ENCODE measurements around the gene PKP4.
"Not testable (repeated sequence)": the region's sequence is repeated elsewhere in the genome, so short reads cannot be mapped to it uniquely, and the experiment has no call there.

Gene PKP4

GRCh38 chr2:158467248-158467647, 10.5 kb downstream of the PKP4 start:
- H3K27ac ChIP-seq, result no peak overlapping the region
- DNase-seq (ENCODE audit: low read depth, low spot score), result no peak

- H3K27ac ChIP-seq, result not testable (repeated sequence)
These were observed 16.1 kb downstream of the PKP4 start for GRCh38 chr2:158472829-158473228.

DNA sequence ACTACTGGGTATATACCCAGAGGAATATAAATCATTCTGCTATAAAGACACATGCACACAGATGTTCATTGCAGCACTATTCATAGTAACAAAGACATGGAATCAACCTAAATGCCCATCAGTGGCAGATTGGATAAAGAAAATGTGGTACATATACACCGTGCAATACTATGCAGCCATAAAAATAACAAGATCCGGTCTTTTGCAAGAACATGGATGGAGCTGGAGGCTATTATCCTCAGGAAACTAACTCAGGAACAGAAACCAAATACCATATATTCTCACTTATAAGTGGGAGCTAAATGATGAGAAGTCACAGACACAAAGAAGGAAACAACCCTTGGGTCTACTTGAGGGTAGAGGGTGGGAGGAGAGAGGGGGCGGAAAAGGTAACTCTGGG, 16.5 kb downstream of the PKP4 start:
- not testable (repeated sequence) for H3K27ac ChIP-seq; DNase-seq (ENCODE audit: low read depth, low spot score)

More at GRCh38 chr2:158472829-158473228, 16.1 kb downstream of the PKP4 start:
- DNase-seq (ENCODE audit: low read depth, low spot score), result not testable (repeated sequence)

DNA sequence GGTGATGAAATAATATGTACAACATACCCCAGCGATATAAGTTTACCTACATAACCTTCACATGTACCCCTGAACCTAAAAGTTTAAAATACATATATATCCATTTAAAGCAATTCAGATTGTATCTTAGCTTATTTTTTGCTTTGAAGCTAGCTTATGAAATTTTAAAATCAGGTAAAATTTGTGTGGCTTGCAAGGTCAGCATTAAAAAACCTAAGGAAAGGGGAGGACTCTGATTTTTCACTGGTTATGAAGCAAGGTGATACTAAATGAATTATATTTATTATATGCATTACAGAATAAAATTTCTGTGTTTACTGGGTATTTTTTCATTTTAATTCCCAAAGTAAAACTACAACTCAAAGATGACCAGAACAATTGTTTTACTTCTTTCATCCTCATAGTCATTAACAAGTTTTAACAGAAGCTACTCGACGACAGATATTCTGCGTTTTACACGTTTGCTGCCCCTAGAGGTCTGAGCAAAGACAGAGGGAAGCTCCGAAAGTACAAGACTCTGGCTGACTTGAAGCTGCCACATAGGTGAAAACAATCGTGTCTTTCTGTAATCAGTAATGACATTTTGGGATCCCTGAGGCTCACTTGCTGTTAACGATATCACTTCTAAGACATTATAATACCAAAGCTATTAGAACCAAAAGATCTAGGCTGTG, 17.1 kb downstream of the PKP4 start:
- no peak for DNase-seq (ENCODE audit: low read depth, low spot score)

DNA sequence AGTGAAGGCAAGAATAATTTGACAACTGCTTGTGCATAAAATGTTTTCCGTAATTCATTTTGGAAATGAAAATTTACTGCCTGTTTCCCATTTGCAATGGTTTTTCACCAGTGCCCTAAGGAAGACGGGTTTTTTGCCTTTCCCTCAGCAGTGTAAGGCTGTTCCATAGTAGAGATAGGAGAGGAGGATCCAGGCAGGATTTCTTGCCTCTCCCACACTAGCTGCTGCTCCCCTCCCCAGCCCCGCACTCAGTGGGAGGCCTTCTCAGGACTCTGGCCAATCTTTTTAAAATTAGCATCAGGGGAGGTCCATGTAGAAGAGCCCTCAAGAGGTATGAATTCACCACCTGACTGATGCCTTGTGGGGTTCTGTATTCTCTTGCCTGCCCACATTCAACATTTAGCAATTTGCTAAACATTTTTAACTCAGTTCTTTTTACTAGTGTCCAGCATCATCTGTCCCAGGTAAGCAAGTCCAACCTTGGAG, 17.8 kb downstream of the PKP4 start:
- H3K27ac ChIP-seq, result not testable (repeated sequence)

More for the DNA sequence above, 17.1 kb downstream of the PKP4 start:
- H3K27ac ChIP-seq, result no peak overlapping the region

GRCh38 chr2:158477202-158477601, 20.4 kb downstream of the PKP4 start:
- H3K27ac ChIP-seq, result peak overlapping the region; percentile 8
- no peak for DNase-seq (ENCODE audit: low read depth, low spot score)

More for the DNA sequence above, 17.8 kb downstream of the PKP4 start:
- not testable (repeated sequence) for DNase-seq (ENCODE audit: low read depth, low spot score)

- no peak for DNase-seq (ENCODE audit: low read depth, low spot score)
- H3K27ac ChIP-seq, result no peak overlapping the region
These were observed 21.5 kb downstream of the PKP4 start for GRCh38 chr2:158478237-158478636.

DNA sequence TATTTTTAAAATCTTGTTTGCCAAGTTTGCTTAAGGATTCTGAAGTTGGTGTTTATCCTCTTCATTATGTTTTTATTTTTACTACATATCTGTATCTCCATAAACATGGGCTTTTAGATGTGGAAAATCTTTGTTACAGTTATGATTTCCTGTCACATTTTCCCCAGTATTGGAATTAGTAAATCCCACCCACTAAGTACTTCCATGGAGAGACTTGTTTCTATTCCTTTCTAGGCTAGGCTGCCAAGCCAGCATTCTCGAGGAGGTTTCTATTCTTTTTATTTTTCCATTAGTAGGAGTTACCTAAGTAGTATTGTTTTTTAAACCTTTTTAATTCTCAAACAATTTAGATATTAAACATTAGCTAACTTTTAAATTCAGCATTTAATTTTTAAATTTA, 22.1 kb downstream of the PKP4 start:
- H3K27ac ChIP-seq, result no peak overlapping the region
- DNase-seq (ENCODE audit: low read depth, low spot score), result no peak

DNA sequence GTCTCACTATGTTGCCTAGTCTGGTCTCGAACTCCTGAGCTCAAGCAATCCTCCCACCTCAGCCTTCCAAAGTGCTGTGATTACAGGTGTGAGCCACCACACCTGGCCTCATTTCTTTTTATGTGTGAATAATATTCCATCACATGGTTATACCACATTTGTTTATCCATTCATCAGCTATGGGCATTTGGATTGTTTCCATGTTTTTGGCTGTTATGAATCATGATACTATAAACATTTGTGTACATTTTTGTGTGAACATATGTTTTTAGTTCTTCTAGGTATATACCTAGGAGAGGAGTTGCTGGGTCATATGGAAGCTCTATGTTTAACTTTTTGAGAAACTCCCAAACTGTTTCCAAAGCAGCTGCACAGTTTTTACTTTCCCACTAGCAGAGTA, 24.4 kb downstream of the PKP4 start:
- DNase-seq (ENCODE audit: low read depth, low spot score), result no peak
- no peak overlapping the region for H3K27ac ChIP-seq

DNA sequence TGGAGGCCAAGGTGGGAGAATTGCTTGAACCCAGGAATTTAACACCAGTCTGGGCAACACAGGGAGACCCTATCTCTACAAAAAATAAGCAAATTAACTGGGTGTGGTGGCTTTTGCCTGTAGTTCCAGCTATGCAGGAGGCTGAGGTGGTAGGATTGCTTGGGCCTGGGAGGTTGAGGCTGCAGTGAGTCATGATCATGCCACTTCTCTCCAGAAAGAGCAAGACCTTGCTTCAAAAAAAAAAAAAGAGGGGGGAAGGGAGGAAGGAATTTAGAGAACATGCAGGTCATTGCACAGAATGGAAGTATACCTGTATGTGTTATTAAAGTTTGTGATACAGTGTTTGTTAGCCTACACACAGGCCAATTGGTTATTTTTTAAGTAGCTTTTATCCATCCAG, 25.8 kb downstream of the PKP4 start:
- peak overlapping the region; percentile 63 for H3K27ac ChIP-seq
- DNase-seq (ENCODE audit: low read depth, low spot score), result no peak

DNA sequence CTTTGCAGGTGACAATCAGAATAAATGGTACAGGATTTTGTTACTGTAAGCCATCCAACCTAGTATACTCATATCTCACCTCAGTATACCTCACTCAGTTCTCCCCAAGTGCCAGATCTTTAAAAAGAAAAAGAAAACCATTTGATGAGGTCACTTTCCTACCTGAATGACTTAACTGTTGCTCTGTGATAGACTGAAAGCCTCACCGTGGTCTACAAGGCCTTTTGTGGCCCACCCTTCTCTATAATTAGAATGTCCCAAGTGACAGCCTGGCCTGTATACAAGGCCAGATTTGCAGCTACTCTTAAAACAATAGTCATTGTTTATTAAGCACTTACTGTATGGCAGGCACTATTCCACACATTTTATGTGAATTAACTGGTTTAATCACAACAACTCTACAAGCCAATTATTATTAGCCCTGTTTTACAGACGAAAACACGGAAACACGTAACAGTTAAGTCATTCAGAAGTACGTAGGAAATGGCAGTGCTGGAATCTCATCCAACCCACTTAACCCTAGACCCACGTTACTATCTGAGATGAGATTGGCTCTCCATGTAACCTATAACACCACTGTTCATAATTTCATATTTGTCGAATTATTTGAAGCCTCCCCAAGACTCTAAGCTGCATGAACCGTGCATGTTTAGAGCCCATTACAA, 28.3 kb downstream of the PKP4 start:
- DNase-seq (ENCODE audit: low read depth, low spot score), result no peak
- H3K27ac ChIP-seq, result no peak overlapping the region

GRCh38 chr2:158486150-158486969, 29.6 kb downstream of the PKP4 start:
- no peak for DNase-seq (ENCODE audit: low read depth, low spot score)
- H3K27ac ChIP-seq, result peak overlapping the region; percentile 45

- peak overlapping the region; percentile 45 for H3K27ac ChIP-seq
- DNase-seq (ENCODE audit: low read depth, low spot score), result no peak
These were observed 30.2 kb downstream of the PKP4 start for GRCh38 chr2:158486970-158487325.

GRCh38 chr2:158487419-158487818, 30.7 kb downstream of the PKP4 start:
- H3K27ac ChIP-seq, result peak overlapping the region; percentile 45
- no peak for DNase-seq (ENCODE audit: low read depth, low spot score)

DNA sequence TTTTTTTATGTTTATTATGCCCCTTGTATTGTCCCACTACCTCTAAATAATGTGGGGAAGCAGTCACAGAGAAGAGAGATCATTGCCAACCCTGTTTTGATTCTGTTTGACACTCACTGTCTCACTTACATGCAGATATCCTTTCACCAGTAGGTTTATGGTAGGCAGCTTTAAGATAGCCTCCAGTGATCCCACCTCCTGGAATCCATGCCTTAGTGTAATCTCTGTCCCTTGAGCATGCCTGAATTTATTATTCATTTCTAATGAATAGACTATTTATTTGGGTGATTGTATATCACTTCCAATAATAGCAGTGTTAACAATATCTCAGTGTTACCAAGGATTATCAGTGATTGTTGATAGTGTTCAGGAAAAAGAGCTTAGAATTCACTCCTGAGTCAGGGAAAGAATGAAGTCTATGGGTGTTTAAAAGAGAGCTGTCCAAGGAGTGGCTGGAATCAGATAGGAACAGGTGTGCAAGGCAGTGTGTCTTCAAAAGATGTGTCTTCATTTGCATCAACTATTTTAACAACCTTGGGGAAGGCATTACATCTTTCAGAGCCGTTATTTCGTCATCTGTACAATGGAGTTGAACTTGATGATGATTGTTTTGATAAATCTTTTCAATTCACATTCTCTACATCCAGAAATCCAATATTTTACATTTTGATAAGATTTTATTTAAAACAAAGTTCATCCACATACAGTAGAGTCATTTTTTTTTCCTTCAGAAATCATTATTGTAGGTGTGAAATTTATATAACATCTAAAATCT, 31.9 kb downstream of the PKP4 start:
- no peak overlapping the region for H3K27ac ChIP-seq
- no peak for DNase-seq (ENCODE audit: low read depth, low spot score)

GRCh38 chr2:158489366-158490112, 32.8 kb downstream of the PKP4 start:
- DNase-seq (ENCODE audit: low read depth, low spot score), result no peak
- H3K27ac ChIP-seq, result no peak overlapping the region

DNA sequence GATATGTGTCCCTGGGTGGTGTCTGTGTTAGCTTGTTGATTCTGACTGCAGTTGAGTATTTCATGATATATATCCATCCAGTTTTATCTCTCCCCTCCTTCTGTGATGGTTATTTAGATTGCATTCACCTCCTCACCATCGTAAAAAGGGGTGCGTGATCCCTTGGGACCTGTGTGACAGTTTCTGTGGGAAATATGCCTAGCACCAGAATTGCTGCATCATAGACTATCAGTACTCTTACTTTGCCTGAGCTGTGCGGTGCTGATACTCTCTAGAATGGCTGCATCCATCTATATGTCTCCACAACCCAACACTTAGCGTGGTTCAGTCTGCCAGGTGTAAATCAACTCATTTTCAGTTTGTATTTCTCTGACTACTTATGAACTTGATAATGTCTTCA, 34.3 kb downstream of the PKP4 start:
- no peak overlapping the region for H3K27ac ChIP-seq
- no peak for DNase-seq (ENCODE audit: low read depth, low spot score)

DNA sequence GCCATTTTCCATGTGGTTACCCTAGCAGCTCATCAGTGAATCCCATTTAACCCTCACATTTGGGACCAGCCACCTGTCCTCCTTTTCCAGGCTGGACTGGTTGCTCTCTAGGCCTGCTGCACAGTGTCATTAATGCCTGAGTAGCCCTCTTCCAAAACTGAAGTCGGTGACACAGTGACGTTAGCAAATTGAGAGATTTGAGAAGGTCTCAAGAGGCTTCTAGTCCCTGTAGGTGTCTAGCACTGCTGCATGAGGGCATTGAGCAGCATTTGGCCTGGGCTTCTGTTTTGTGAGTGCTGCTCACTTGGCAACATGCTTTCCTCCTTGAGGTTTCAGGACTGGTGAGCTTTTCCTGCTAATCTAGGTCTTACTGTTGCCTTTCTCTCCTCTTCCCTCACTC, 36.7 kb downstream of the PKP4 start:
- H3K27ac ChIP-seq, result no peak overlapping the region
- DNase-seq (ENCODE audit: low read depth, low spot score), result no peak

DNA sequence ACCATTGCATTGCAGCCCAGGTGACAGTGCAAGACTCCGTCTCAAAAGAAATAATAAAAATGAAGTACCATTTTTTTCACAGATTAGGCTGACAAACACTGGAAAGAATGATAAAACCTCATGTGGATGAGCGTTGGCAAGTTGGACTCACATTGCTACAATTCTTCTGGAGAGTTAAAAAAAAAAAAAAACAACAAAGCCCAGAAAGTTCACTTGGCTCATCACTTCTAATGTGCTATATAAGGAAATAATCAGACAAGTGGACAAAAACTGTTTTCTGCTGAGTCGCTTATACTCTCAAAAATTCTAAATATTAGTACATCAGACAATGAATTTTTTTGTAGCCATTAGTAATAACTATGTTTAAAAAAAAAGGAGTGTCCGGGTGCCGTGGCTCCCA, 38.4 kb downstream of the PKP4 start:
- H3K27ac ChIP-seq, result no peak overlapping the region
- no peak for DNase-seq (ENCODE audit: low read depth, low spot score)

- H3K27ac ChIP-seq, result peak overlapping the region; percentile 38
- no peak for DNase-seq (ENCODE audit: low read depth, low spot score)
These were observed 40.2 kb downstream of the PKP4 start for GRCh38 chr2:158496986-158497385.
